WTC11 (cell line): ENCODE measurements around the gene HENMT1. TPM values are rescaled to one million over a fixed set of nuclear protein-coding genes. Genes with fewer than 3 reads are reported as not detected.

Experiments
- ATAC-seq: fragments of 200-7000 bp; cut with Tn5 transposase; 2 replicates; pipeline ENCODE4 v1.10.0; 2021; ENCODE audit warnings: mild to moderate bottlenecking, moderate library complexity
- CTCF ChIA-PET: fragments of 300-600 bp; sonication (Branson Sonifier 250); formaldehyde crosslinking; loops from one replicate; lab custom pipeline; 2021; ENCODE audit warnings: antibody characterized with exemption; lab: Charles Lee
- POLR2A ChIA-PET: fragments of 350-600 bp; sonication (Branson Sonifier 250); formaldehyde crosslinking; loops from one replicate; lab custom pipeline; 2021; ENCODE audit warnings: antibody characterized with exemption; lab: Charles Lee
- DNase-seq: peaks from one replicate; pipeline ENCODE4 v3.0.0; 2021; ENCODE audit warnings: low spot score
- H3K27ac Mint-ChIP-seq: 2 replicates; pipeline ENCODE4 v1.8.0; 2021; ENCODE audit warnings: mixed read lengths
- H3K27me3 Mint-ChIP-seq: 2 replicates; pipeline ENCODE4 v1.8.0; 2021; ENCODE audit warnings: low read depth, mild to moderate bottlenecking, moderate library complexity, mixed read lengths
- H3K36me3 Mint-ChIP-seq: 2 replicates; pipeline ENCODE4 v1.8.0; 2021; ENCODE audit warnings: mixed read lengths
- H3K4me1 Mint-ChIP-seq: 2 replicates; pipeline ENCODE4 v1.8.0; 2022; ENCODE audit warnings: mixed read lengths
- H3K4me3 Mint-ChIP-seq: 2 replicates; pipeline ENCODE4 v1.8.0; 2021; ENCODE audit warnings: mild to moderate bottlenecking, moderate library complexity, mixed read lengths
- H3K9me3 Mint-ChIP-seq: 2 replicates; pipeline ENCODE4 v1.8.0; 2021; ENCODE audit warnings: mixed read lengths
- CREB1 ChIP-seq: sonication (generic); formaldehyde crosslinking; IDR thresholded peaks from 2 replicates; pipeline ENCODE4 v1.8.0; 2023; ENCODE audit warnings: mild to moderate bottlenecking, missing genetic modification reagents
- ELF4 ChIP-seq: sonication (generic); formaldehyde crosslinking; IDR thresholded peaks from 2 replicates; pipeline ENCODE4 v1.8.1; 2022; ENCODE audit warnings: low read depth, mild to moderate bottlenecking, moderate library complexity, missing genetic modification reagents
- EMX1 ChIP-seq: fragments of 250-450 bp; sonication (Bioruptor Pico); IDR thresholded peaks from 2 replicates; pipeline ENCODE4 v1.8.0; 2021; ENCODE audit warnings: mild to moderate bottlenecking
- JAZF1 ChIP-seq: fragments of 250-450 bp; sonication (Bioruptor Pico); IDR thresholded peaks from 2 replicates; pipeline ENCODE4 v1.9.0; 2021; ENCODE audit warnings: moderate library complexity, mild to moderate bottlenecking, inconsistent platforms
- KAT7 ChIP-seq: sonication (generic); formaldehyde crosslinking; IDR thresholded peaks from 2 replicates; pipeline ENCODE4 v1.8.1; 2023; ENCODE audit warnings: missing genetic modification reagents, mild to moderate bottlenecking, borderline replicate concordance
- NFE2L1 ChIP-seq: sonication (generic); formaldehyde crosslinking; IDR thresholded peaks from 2 replicates; pipeline ENCODE4 v1.8.1; 2023; ENCODE audit warnings: missing genetic modification reagents
- SOX15 ChIP-seq: fragments of 250-450 bp; sonication (Bioruptor Pico); IDR thresholded peaks from 2 replicates; pipeline ENCODE4 v1.9.0; 2021; ENCODE audit warnings: mild to moderate bottlenecking
- SP1 ChIP-seq: sonication (generic); formaldehyde crosslinking; conservative IDR thresholded peaks from 2 replicates; pipeline ENCODE4 v1.8.1; 2022; ENCODE audit warnings: missing genetic modification reagents
- ZNF138 ChIP-seq: sonication (generic); formaldehyde crosslinking; conservative IDR thresholded peaks from 2 replicates; pipeline ENCODE4 v1.8.1; 2022; ENCODE audit warnings: mild to moderate bottlenecking, moderate library complexity, missing genetic modification reagents
- ZNF396 ChIP-seq: fragments of 250-450 bp; sonication (Bioruptor Pico); IDR thresholded peaks from 2 replicates; pipeline ENCODE4 v1.8.0; 2021; ENCODE audit warnings: mild to moderate bottlenecking, moderate library complexity, borderline replicate concordance
- total RNA-seq: library from RNA; stranded (reverse); gene quantifications from 3 replicates; pipeline ENCODE4 v1.2.3, GENCODE V29; 2021
- TF ChIP-seq, protein P1 (sequence below): sonication (generic); formaldehyde crosslinking; IDR thresholded peaks from 2 replicates; pipeline ENCODE4 v1.8.1; 2023; ENCODE audit warnings: mild to moderate bottlenecking, missing genetic modification reagents, moderate library complexity
- TF ChIP-seq, protein P2 (sequence below): sonication (generic); formaldehyde crosslinking; IDR thresholded peaks from 2 replicates; pipeline ENCODE4 v1.8.0; 2022; ENCODE audit warnings: mild to moderate bottlenecking, missing genetic modification reagents
- TF ChIP-seq, protein P3 (sequence below): fragments of 250-450 bp; sonication (Bioruptor Pico); IDR thresholded peaks from 2 replicates; pipeline ENCODE4 v1.9.0; 2021; ENCODE audit warnings: moderate library complexity, mild to moderate bottlenecking, inconsistent platforms, borderline replicate concordance
- TF ChIP-seq, protein P4 (sequence below): sonication (generic); formaldehyde crosslinking; IDR thresholded peaks from 2 replicates; pipeline ENCODE4 v1.8.0; 2023; ENCODE audit warnings: missing genetic modification reagents

Gene HENMT1
- total RNA-seq, 1 experiment from 2014 or later = 4.7 TPM

DNA sequence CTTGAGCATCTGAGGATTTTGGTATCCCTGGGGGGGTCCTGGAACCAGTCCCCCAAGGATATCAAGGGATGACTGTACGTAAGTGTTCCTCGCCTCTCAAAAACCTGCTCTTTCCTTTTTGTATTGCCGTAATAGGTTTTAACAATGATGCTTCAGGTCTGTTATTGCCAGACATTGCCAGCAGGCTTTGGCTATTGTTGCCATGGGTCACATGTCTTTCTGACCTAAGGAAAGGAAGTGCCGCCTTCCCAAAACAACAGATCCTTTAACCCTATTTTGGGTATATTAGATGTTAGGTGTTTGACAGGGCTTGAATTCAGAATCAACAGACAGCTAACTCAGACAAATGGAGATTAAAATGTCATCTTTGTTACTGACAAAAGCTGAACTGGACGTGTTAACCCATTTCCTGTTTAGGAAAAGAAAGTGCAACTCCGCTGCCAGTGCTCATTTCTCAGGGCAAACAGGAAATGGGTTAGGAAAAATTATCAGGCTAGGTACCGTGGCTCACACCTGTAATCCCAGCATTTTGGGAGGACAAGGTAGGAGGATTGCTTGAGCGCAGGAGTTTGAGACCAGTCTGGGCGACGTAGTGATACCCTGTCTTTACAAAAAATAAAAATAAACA is 18.8 kb upstream of the HENMT1 start:
- H3K27ac Mint-ChIP-seq = no peak overlapping the region
- no peaks in the 10 kb centered on the region for H3K27me3 Mint-ChIP-seq
- CTCF ChIA-PET = no interaction called here
- peaks cover 9% of the 10 kb centered on the region for H3K4me1 Mint-ChIP-seq
- H3K4me3 Mint-ChIP-seq = no peak overlapping the region
- no peak for DNase-seq
- POLR2A ChIA-PET = interaction anchor here (2.1 kb wide), 1 partner anchor 12 kb away, joined by 9 read pairs; the partner anchor contains the start of gene PRPF38B
- no peak for ATAC-seq
- H3K9me3 Mint-ChIP-seq = peaks cover 4% of the 10 kb centered on the region
- TF ChIP-seq, protein P1, sequence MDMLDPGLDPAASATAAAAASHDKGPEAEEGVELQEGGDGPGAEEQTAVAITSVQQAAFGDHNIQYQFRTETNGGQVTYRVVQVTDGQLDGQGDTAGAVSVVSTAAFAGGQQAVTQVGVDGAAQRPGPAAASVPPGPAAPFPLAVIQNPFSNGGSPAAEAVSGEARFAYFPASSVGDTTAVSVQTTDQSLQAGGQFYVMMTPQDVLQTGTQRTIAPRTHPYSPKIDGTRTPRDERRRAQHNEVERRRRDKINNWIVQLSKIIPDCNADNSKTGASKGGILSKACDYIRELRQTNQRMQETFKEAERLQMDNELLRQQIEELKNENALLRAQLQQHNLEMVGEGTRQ (CRISPR knock-in tag) = peak; percentile 25; the same call in 1 of the 2 replicates
- TF ChIP-seq SOX15 (no peak), KAT7 (CRISPR knock-in tag) (no peak), NFE2L1 (CRISPR knock-in tag) (no peak), ELF4 (CRISPR knock-in tag) (no peak), JAZF1 (CRISPR knock-in tag) (no peak), ZNF396 (no peak)
- TF ChIP-seq, protein P2, sequence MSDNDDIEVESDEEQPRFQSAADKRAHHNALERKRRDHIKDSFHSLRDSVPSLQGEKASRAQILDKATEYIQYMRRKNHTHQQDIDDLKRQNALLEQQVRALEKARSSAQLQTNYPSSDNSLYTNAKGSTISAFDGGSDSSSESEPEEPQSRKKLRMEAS (CRISPR knock-in tag) = no peak
- TF ChIP-seq, protein P3, sequence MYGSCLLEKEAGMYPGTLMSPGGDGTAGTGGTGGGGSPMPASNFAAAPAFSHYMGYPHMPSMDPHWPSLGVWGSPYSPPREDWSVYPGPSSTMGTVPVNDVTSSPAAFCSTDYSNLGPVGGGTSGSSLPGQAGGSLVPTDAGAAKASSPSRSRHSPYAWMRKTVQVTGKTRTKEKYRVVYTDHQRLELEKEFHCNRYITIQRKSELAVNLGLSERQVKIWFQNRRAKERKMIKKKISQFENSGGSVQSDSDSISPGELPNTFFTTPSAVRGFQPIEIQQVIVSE (CRISPR knock-in tag) = no peak
- H3K36me3 Mint-ChIP-seq = peaks cover 3% of the 10 kb centered on the region

DNA sequence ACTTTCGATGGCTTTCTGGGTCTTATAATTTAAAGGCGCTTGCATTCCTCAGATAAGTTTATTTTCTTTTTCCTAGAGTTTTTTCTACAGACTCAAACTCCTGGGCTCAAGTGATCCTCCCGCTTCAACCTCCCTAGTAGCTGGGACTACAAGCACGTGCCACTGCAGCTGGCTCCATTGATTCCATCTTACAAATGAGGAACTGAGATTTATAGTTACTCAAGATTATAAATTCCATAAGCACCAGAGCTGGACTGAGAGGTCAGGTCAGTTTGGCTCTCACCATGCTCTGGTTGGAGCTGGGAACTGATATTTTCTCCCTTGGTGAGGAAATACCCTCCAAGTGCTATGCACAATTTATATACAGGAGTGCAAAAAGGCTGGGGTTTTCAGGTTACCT is 17.8 kb upstream of the HENMT1 start:
- Mint-ChIP-seq H3K27me3 (no peaks in the 10 kb centered on the region), H3K27ac (no peak overlapping the region), H3K36me3 (peaks cover 7% of the 10 kb centered on the region), H3K4me1 (peaks cover 9% of the 10 kb centered on the region), H3K9me3 (peaks cover 12% of the 10 kb centered on the region), H3K4me3 (no peak overlapping the region)
- POLR2A ChIA-PET = interaction anchor here (0.5 to 2.1 kb wide), 3 partner anchors 13 to 119 kb away, joined by 3 to 9 read pairs (median 7); partner anchors contain the start of gene PRPF38B
- CTCF ChIA-PET = no interaction called here
- DNase-seq (no peak), ATAC-seq (no peak)
- no peak for TF ChIP-seq ZNF138 (CRISPR knock-in tag)

DNA sequence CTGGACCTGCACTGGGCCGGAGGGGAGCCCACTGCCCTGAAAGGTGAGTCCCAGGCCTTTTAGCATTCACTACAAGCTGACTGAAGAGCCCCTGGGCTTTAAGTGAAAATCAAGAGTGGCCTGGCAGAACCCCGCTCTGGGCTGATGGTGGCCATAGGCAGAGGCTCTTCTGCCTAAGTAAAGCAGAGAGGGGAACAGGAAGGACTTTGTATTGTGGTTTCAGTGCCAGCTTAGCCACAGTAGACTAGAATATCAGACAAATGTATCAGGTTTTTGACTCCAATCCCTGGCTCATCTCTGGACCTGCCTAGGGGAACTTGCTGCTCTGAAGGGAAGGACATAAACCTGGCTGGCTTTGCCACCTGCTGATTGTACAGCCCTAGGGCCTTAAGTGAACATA is 10.2 kb upstream of the HENMT1 start:
- ChIA-PET CTCF (no interaction called here), POLR2A (no interaction called here)

DNA sequence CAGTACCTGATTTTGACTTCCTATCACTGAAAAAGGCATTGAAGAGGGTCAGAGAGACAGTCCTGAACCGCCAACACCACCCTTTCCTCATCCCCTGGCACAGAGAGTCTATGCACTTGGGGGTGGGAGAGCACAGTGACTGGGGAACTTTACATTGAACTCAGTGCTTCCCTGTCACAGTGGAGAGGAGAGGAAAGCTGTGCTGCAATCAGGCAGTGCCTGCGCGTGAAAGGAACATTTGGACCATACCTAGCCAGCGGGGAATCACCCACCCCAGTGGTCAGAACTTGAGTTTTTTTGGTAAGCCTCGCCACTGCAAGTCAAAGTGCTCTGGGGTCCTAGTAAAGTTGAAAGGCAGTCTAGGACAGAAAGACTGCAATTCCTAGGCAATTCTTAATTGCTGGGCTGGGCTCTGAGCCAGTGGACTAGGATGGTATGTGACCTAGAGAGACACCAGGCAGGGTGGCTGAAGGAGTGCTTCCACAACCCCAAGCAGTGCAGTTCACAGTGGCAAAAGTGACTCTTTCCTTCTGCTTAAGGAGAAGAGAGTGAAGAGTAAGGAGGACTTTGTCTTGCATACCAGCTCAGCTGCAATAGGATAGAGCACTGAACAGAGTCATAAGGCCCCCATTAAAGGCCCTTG is 9.4 kb upstream of the HENMT1 start:
- DNase-seq (no peak), ATAC-seq (no peak)
- POLR2A ChIA-PET = no interaction called here
- peaks cover 33% of the 10 kb centered on the region for H3K9me3 Mint-ChIP-seq
- H3K4me1 Mint-ChIP-seq = no peaks in the 10 kb centered on the region
- peaks cover 7% of the 10 kb centered on the region for H3K36me3 Mint-ChIP-seq
- no peaks in the 10 kb centered on the region; the same call in 1 of the 2 replicates for H3K27me3 Mint-ChIP-seq
- TF ChIP-seq CREB1 = no peak
- H3K4me3 Mint-ChIP-seq = no peak overlapping the region
- H3K27ac Mint-ChIP-seq = no peak overlapping the region
- CTCF ChIA-PET = no interaction called here

More for the DNA sequence above, 10.2 kb upstream of the HENMT1 start:
- Mint-ChIP-seq H3K27me3 (no peaks in the 10 kb centered on the region; the same call in 1 of the 2 replicates), H3K27ac (no peak overlapping the region), H3K4me1 (no peaks in the 10 kb centered on the region), H3K9me3 (peaks cover 33% of the 10 kb centered on the region), H3K4me3 (no peak overlapping the region), H3K36me3 (peaks cover 7% of the 10 kb centered on the region)
- ATAC-seq (no peak), DNase-seq (no peak)
- TF ChIP-seq SP1 (no peak), EMX1 (CRISPR knock-in tag) (no peak)
- TF ChIP-seq, protein P4, sequence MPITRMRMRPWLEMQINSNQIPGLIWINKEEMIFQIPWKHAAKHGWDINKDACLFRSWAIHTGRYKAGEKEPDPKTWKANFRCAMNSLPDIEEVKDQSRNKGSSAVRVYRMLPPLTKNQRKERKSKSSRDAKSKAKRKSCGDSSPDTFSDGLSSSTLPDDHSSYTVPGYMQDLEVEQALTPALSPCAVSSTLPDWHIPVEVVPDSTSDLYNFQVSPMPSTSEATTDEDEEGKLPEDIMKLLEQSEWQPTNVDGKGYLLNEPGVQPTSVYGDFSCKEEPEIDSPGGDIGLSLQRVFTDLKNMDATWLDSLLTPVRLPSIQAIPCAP (CRISPR knock-in tag) = no peak
